AG09309 (cell line): ENCODE data around the gene OTOG.

ENCODE experiments used
- DNase-seq: peaks from one replicate; pipeline ENCODE4 v3.0.0-alpha.2; 2010; ENCODE audit warnings: low read depth
- H3K4me3 ChIP-seq: 2 replicates; pipeline ENCODE4 v1.5.1; 2011; ENCODE audit warnings: mild to moderate bottlenecking, low read depth, low read length, moderate library complexity; ENCODE audit not compliant: control insufficient read depth
- TF ChIP-seq, protein P1 (sequence below): IDR thresholded peaks from 2 replicates; pipeline ENCODE4 v1.5.1; 2011; ENCODE audit warnings: mild to moderate bottlenecking, low read depth, low read length, inconsistent platforms; ENCODE audit not compliant: insufficient read depth, control insufficient read depth; ENCODE audit errors: missing control alignments

The OTOG gene

GRCh38 chr11:17561111-17561415 is 14.0 kb downstream of the OTOG start:
- TF ChIP-seq, protein P1, sequence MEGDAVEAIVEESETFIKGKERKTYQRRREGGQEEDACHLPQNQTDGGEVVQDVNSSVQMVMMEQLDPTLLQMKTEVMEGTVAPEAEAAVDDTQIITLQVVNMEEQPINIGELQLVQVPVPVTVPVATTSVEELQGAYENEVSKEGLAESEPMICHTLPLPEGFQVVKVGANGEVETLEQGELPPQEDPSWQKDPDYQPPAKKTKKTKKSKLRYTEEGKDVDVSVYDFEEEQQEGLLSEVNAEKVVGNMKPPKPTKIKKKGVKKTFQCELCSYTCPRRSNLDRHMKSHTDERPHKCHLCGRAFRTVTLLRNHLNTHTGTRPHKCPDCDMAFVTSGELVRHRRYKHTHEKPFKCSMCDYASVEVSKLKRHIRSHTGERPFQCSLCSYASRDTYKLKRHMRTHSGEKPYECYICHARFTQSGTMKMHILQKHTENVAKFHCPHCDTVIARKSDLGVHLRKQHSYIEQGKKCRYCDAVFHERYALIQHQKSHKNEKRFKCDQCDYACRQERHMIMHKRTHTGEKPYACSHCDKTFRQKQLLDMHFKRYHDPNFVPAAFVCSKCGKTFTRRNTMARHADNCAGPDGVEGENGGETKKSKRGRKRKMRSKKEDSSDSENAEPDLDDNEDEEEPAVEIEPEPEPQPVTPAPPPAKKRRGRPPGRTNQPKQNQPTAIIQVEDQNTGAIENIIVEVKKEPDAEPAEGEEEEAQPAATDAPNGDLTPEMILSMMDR, result no peak
- no peak for DNase-seq
- H3K4me3 ChIP-seq, result no peak overlapping the region

- TF ChIP-seq, protein P1, result no peak
- no peak for DNase-seq
- no peak overlapping the region for H3K4me3 ChIP-seq
Observed at GRCh38 chr11:17561526-17561925, 14.5 kb downstream of the OTOG start.

GRCh38 chr11:17563231-17563646 is 16.2 kb downstream of the OTOG start:
- TF ChIP-seq, protein P1, result no peak
- no peak overlapping the region for H3K4me3 ChIP-seq
- DNase-seq, result no peak

GRCh38 chr11:17563961-17564686 is 17.1 kb downstream of the OTOG start:
- TF ChIP-seq, protein P1, result no peak
- no peak for DNase-seq
- no peak overlapping the region for H3K4me3 ChIP-seq

DNA sequence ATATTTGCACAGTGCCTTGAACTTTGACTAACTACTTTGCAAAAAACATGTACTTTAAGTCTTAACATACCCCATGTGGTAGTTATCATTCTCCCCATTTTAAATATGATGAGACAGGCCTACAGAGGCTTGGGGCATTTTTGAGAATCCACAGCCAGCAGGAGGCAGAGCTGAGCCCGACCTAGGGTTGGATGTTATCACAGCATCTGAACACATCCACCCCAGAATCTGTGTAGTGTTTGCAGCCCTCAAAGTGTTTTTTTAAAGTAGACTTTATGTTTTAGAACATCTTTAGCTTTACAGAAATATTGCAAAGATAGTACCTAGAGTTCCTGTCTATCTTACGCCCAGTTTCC is 17.6 kb downstream of the OTOG start:
- TF ChIP-seq, protein P1, result no peak
- DNase-seq, result no peak
- H3K4me3 ChIP-seq, result no peak overlapping the region

GRCh38 chr11:17568944-17569343 is 21.9 kb downstream of the OTOG start:
- TF ChIP-seq, protein P1, result no peak
- DNase-seq, result no peak
- no peak overlapping the region for H3K4me3 ChIP-seq

DNA sequence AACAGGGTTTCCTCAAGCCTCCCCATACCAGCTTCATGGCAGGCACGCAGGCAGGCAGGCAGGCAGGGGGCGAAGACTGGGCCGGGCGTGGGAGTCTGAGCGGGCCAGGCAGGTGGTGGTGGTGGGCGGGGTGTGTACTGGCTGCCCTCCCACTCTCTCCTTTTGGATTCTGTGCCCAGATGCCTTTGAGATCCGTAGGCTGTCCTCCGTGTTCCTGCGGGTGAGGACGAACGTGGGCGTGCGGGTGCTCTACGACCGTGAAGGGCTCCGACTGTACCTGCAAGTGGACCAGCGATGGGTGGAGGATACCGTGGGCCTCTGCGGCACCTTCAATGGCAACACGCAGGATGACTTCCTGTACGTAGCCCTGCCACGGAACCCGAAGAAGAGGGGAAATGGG is 23.0 kb downstream of the OTOG start:
- TF ChIP-seq, protein P1, result no peak
- DNase-seq, result no peak
- no peak overlapping the region for H3K4me3 ChIP-seq
